SHP77 treated with DMSO at 0.1 percent for 48 hours (cell line): ENCODE data around the gene SMYD3.
"Not testable (repeated sequence)": the region's sequence is repeated elsewhere in the genome, so short reads cannot be mapped to it uniquely, and the experiment has no call there.

Source experiments
- DNase-seq: peaks from one replicate; lab custom pipeline; 2025; lab: John Stamatoyannopoulos, UW

SMYD3 gene

GRCh38 chr1:246029616-246030015, 477.5 kb downstream of the SMYD3 start:
- DNase-seq, result no peak

DNA sequence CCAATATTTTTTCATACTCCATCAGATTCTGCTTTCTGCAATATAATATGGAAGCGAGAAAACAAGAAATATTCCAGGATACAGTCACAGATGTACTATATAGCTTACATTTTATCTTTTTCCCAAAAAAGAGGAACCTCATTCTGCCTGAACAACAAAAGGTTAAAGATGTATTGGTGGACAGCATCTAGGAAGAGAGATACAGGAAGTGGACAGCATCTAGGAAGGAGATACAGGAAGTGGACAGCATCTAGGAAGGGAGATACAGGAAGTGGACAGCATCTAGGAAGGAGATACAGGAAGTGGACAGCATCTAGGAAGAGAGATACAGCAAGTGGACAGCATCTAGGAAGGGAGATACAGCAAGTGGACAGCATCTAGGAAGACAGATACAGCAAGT, 483.0 kb downstream of the SMYD3 start:
- DNase-seq, result not testable (repeated sequence)

DNA sequence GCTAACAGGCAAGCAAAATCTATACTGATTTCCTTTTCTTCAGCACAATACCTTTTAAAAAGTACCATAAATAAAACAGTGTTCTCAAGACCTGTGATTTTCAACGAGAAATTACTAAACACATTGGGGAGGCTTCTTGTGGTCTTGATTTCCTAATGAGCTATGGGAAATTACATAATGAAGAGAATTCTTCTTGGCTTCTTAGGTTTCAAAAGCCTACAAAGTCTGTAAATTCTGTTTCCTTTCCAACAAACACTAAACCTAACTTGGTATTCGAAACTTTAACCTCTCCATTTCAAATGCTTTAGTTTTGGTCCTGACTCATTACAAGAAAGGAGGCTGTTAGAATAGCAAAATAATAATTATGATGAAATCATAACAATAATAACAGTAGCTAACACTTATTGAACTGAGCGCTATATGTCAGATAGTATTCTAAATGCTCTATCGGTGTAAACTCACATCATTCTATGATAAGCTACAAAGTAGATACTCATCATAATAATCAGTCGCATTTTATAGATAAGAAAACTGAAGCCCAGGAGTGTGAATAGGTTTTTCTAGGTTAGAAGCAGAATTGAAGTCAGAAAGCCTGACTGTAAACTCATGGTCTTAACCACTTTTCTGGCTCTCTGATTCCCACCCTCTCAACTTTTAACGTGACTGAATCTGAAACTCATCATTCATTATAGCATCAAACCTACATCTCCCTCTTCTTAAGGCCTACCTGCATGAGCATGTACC, 486.7 kb downstream of the SMYD3 start:
- no peak for DNase-seq

GRCh38 chr1:246018146-246018545, 488.9 kb downstream of the SMYD3 start:
- DNase-seq, result no peak

GRCh38 chr1:246012341-246012740, 494.7 kb downstream of the SMYD3 start:
- DNase-seq, result peak; percentile 5

DNA sequence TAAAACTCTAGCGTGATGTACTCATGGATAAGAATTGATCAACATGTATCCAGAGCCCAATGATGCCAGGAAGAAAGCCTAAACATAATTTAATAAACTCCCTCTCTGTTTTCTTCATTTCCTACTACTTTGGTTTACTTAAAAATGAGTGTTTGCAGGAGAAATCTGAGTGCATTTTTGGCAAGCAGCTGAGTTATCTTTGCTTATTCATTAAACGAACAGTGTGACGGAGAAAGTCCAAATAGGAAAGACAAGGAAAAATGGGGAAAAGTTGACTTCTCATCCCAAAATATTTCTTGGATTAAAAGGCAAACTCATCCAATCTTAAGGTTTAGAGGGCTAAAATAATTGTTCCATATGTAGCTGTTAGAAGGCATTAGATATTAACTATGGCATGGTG, 496.7 kb downstream of the SMYD3 start:
- no peak for DNase-seq

DNA sequence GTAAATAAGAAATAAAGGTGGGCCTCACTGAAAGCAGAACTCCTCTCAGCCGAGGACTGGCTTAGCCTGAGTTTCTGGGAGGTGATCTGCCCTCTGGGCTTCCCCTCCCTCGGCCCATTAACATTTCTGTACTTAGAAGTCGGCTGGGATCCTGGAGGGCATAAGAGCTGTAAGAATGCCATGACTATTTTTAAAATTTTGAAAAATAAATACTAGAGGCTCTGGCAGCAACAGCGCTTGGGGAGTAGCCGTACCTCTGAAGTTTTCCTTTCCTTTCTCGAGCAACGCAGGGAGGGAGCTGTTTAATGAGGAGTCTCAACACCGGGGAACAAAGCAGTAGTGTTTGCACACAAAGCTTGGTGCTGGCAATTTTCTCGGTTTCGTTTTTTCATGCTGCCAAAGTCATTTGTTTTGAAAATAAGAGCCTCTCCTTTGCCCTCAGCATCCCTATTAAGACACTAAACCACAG, 498.7 kb downstream of the SMYD3 start:
- DNase-seq, result no peak

- no peak for DNase-seq
Observed at GRCh38 chr1:246005067-246005466, 502.0 kb downstream of the SMYD3 start.

DNA sequence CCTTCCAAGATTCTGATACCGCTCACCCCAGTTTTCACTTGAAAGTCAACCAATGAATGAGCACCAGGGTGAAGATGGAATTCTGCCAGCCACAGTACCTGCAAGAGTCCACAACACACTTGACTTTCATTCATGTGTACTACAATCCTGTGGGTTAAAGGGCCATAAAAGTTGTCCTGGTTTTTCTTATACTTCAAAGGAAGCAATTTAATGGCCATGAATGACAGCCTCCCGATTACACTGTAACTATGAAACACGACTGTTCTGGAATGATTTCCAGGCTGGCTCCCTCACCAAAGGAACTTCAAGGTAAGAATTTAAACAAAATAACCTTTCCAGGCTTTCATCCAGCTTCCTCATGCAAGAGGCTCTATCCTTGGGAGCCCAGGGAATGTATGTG, 502.8 kb downstream of the SMYD3 start:
- no peak for DNase-seq

GRCh38 chr1:246003442-246003730, 503.7 kb downstream of the SMYD3 start:
- DNase-seq, result no peak

- DNase-seq, result peak; percentile 39
Observed at GRCh38 chr1:246002725-246003441, 504.2 kb downstream of the SMYD3 start.

GRCh38 chr1:246001837-246002230, 505.2 kb downstream of the SMYD3 start:
- no peak for DNase-seq

DNA sequence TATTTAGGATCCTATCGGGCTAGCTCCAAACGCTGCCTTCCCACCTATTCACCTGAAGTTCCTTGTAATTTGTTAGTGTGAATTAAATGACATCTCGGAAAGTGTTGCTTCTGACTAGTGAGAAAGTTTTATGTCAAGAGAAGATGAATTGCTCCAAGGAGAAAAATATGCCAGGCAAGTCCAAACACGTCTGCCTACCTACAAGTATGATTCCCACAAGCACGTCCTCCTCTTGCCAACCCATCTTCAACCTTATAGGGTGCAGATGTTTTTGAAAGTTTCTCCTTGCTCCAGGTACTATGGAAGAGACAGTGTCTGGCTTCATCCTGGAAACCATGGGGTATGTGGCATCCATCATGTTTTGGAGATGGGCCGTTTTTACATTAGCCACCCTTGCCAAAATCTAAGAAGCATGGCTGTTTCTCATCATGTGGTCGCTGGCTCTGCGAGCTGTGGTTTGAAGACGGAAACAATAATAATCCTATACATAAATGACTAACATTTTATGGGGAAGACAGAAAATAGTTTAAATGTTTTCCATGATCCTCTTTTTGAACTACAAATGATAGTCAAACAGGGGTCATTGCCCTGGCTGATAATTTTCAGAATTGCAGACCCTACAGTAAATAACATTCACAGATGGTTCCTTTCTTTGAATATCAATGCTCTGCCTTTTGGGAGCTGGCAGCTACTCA, 505.8 kb downstream of the SMYD3 start:
- no peak for DNase-seq

- no peak for DNase-seq
Observed at GRCh38 chr1:246000638-246001015, 506.5 kb downstream of the SMYD3 start.

DNA sequence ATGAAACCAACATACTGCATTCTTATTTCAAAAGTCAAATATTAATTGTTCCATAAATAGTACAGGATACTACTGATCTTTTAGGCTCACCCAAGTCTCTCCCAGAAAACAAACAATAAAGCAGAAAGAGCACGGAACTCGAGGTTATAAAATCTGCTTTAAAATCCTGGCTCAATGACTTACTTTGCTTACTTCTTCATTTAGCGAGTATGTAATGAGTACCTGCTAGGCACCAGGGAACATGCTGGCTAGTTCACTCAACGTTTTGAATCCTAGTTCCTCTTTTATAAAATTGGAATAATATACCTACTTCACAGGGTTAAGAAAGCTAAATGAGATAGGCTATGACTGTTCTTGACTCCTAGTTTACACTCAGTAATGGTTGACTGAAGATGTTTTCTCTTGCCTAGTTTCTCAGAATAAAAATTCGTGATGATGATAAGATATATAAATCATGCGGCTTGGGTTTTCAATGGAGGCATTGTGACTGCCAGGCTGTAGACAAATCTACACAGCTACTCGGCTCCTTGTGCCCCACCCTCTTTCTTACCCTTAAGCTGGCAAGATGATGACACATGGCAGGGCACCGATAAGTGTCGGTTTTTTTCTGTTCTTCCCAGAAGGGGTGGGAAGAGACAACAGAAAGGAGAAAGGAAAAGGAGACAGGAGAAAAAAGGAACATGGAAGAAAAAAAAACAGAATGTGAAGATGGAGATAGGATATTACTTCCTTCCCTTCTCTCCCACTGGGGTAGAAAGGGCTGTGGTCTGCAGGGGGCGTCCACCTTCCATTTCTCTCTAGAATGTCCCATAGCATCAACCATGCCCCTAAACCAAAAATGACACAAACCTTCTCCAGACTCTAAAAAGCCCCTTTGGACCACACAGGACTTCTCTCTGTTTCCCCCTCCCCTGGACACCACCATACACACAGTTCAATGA, 507.1 kb downstream of the SMYD3 start:
- no peak for DNase-seq

DNA sequence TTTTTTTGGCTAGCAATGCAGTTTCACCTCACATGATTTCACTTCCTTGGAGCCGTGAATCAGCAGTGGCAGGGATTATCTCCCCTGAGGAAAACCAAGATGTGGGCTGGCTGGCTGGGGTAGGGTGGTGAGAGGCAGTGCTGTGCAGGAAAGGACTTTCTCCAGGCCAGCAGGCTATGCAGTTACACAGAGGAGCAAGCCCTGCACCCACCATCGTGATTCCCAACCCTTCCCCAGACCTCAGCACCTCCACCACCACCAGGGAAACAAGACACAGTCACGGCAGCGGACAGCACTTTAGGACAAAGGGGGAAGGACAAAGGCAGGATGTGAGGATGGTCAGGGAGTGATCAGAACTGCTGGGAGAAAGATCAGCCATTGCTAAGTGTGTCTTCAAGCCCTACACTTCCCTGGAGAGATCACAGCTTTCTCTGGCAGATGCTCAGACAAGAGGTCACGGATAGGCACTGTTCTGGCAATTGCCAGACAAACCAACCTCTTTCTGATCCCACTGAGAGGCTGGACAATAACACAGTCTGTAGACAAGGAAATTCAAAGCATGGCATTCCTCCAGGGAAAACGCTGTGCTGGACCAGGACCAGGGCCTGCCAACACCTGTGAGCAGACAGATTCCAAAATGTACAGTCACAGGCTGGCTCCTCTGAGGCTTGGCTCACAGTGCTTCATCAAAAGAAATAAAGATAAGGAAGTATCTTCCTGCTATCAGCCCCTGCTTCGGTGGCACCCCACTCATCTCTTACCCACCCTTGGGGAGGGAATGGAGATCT, 509.4 kb downstream of the SMYD3 start:
- no peak for DNase-seq

- DNase-seq, result no peak
Observed at GRCh38 chr1:245996811-245997210, 510.3 kb downstream of the SMYD3 start.

GRCh38 chr1:245995474-245995873, 511.6 kb downstream of the SMYD3 start:
- no peak for DNase-seq

DNA sequence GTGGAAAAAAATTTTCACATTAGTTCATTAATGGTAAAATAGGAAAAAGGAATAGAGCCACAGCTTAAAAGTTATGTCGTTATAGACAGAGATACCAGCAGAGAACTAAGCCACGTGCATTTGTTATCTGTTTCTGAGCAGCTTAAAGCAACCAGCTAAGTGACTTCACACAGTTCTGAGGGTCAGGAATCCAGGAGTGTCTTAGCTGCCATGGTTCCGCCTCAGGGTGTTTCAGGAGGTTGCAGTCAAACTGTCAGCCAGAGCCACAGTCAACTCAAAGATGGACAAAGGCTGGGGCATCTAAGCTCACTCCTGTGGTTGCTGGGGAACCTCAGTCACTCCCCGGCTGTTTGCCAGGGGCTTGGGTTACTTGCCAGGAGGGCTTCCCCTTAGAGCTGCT, 515.8 kb downstream of the SMYD3 start:
- DNase-seq, result no peak

DNA sequence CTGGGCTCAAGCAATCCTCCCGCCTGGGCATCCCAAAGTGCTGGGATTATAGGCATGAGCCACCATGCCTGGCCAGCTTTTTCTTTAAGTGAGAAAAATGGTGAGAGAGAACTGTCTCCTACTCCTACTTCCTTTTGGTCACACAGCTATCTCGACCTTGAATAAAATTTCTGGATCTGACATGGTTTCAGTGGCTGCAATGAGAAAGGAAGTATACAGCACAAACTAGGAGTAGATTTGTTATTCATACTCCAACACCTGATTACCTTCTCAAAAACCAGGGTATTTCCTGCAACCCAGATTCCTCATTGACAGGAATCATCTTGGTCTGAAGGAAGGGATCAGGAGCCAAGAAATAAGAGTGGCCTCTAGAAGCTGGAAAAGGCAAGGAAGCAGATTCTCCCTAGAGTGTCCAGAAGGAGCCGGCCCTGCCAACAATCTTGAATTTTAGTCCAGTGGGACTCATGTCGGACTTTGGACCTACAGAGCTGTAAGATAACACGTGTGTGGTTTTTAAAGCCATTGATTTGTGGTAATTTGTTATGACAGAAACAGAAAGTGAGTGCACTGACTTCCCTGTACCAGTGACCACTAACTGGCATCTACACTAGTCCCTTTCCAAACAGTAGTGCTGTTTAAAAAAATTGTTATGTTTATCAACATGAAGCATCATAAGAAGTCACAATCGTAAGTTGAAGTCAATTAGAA, 516.6 kb downstream of the SMYD3 start:
- no peak for DNase-seq
